ENCODE results near the gene P3H2.

Gene P3H2

GRCh38 chr3:190051641-190052040, 69.1 kb downstream of the P3H2 start:
- no peak for DNase-seq (ENCODE audit: low spot score)

- no peak for DNase-seq (ENCODE audit: low spot score)
These were observed 71.7 kb downstream of the P3H2 start for GRCh38 chr3:190048932-190049441.

DNA sequence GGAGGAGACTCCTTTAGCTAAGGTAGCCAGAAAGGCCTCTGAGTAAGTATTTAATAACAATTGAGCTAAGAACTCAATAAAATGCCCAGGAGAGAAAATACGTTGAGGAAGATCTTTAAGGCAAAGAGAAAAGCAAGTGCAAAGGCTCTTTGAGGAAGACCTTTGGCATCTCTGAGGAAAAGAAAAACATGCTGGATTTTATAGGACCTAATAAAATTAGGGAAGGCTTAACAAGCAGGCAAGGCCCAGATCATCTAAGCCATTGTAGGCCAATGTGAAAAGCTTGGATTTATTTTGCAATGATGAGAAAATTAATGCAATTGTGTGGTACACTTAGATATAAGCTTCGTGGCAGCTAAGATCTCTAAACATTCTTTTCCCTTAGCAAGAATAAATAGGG, 75.7 kb downstream of the P3H2 start:
- no peak for DNase-seq (ENCODE audit: low spot score)

- no peak for DNase-seq (ENCODE audit: low spot score)
These were observed 76.6 kb downstream of the P3H2 start for GRCh38 chr3:190044142-190044541.

DNA sequence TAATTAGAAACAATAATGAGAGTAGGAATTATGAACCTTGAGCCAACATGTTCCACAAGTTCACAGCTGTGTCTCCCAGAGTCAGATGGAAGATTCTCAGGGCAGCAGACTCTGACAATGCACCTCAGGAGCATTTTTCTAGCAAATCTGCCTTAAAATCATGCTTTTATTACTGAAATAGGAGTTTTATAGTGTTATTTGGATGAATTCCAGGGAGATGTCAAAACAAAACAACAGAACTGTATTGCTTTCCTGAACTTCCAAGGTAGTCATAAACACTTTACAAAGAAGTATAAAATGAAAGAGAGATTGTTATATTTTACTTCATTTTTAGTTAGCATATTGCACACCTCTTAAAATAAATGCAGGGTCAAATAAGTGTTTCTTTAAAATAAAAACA, 77.0 kb downstream of the P3H2 start:
- no peak for DNase-seq (ENCODE audit: low spot score)

DNA sequence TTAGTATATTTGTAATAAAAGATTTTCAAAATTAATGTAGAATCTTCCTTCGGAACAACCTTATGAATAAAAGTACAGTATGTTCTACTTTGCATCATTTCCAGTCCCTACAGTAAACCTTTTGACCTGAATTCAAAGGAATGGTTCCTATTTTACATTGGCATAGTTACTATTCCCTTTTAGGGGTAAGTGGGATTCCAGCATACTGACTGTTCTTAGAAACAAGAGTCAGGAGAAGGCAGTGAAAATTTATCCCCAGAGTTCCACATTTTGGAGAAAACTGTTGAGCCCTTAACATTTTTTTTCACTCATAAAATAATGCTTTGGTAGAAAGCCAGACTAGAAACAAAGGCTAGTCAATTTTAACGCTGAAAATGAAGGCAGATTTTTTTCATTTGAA, 78.1 kb downstream of the P3H2 start:
- no peak for DNase-seq (ENCODE audit: low spot score)

- peak; percentile 41 for DNase-seq (ENCODE audit: low spot score)
These were observed 79.2 kb downstream of the P3H2 start for GRCh38 chr3:190041333-190042041.

DNA sequence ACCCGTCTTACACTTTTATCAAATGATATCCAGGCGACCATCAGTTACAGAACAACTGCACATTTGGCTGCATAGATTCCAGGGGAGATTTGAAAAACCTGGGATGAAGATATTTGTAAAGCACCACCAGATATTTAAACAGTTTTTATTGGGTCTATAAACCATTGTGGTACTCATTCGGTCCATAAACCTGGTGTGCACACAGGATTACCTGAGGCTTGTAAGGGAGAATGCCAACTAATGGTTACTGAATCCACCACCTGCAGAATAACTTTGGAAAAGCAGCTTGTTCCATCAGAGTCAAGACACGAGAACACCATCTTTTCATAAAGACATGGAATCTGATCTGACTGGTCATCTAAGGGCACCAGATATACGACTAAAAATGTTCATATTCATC, 80.6 kb downstream of the P3H2 start:
- DNase-seq (ENCODE audit: low spot score): no peak

- peak; percentile 34 for DNase-seq (ENCODE audit: low spot score)
These were observed 82.4 kb downstream of the P3H2 start for GRCh38 chr3:190038050-190038933.

DNA sequence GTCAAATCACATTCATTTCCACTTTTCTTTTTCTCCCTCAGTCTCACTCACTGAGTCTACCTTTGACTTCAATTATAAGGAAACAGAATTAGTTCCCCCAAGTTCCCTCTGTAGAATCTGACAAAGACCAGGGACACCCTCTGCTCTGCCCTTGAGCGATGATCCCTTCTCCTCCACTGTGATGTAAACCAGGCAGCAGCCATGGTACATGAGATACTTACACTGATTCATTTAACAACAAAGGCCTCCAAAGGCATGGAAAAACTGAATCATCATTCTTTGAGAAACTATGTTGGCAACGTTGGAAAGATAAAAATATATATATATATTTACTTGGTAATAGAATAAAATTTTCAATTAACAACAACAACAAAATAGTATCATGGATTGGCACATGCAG, 84.1 kb downstream of the P3H2 start:
- no peak for DNase-seq (ENCODE audit: low spot score)

DNA sequence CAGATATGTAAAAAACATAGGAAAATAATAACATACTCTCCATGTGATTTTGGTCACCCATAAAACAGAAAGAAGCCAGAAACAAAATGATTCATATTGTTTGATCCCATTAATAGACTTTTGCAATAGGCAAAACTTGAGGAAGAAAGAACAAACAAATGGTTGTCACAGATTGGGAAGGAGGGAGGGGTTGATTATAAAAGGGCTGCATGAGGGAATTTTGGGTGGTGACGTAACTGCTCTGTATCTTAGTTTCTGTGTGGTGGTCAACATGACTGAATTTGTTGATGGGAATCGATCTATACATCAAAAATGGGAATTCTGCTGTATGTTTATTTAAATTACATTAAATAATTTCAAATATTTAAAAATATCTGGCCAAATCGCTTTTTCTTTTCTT, 86.3 kb downstream of the P3H2 start:
- no peak for DNase-seq (ENCODE audit: low spot score)

DNA sequence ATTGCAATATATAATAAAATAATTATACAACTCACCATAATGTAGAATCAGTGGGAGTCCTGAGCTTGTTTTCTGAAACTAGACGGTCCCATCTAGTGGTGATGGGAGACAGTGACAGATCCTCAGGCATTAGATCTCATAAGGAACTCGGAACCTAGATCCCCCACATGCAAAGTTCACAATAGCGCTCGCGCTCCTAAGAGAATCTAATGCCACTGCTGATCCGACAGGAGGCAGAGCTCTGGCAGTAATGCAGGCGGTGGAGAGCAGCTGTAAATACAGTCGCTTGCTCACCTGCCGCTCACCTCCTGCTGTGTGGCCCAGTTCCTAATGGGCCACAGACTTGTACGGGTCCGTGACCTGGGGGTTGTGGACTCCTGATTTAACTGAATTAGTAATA, 87.8 kb downstream of the P3H2 start:
- no peak for DNase-seq (ENCODE audit: low spot score)

GRCh38 chr3:190031887-190032752, 88.6 kb downstream of the P3H2 start:
- DNase-seq (ENCODE audit: low spot score): no peak

GRCh38 chr3:190027116-190027515, 93.6 kb downstream of the P3H2 start:
- no peak for DNase-seq (ENCODE audit: low spot score)

DNA sequence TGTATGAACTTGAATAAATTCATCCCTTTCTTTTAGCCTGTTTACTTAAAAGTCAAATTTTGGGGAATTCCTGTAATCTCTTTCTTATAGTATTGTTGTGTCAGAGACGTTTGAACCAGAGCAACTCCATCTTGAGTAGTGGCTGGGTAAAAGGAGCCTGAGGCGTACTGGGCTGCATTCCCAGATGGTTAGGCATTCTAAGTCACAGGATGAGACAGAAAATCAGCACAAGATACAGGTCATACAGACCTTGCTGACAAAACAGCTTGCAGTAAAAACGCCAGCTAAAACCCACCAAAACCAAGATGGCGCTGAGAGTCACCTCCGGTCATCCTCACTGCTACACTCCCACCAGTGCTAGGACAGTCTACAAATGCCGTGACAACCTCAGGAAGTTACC, 94.5 kb downstream of the P3H2 start:
- no peak for DNase-seq (ENCODE audit: low spot score)

DNA sequence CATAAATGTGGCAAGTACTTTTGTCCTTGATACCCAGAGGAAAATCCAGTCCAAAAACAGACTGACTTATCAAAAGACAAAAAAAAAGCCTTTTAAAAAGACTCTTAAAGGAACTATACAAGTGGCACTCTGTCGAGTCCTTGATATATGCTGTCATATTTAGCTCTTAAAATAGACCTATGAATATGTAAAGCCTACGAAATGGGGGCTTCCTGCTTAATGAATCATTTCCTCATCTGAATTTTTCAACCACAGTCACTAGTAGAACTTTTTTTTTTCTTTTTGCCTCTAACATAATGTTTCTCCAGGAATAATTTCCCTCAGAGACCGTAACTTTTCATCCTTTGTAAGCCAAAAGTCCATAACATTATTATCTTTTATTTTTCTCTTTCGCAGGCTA, 95.8 kb downstream of the P3H2 start:
- DNase-seq (ENCODE audit: low spot score): no peak

GRCh38 chr3:190019844-190020243, 100.9 kb downstream of the P3H2 start:
- DNase-seq (ENCODE audit: low spot score): no peak

DNA sequence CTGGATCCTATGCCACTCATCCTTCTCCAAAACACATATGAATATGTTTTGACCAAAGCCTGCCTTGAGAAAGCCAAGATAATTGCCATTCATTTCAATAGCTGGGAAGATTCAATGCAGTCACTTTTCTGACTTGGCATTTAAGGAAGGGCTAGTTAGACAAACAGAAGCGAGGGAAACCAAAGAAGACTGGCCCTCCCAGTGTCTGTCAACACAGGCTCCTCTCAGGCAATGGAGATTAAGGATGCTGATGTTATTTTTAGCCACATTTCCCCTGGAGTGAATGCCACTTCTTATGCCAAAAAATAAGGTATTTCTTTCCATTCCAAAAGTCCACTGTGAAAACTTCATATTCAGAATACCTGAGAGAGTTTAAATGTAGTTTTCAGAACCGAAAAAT, 101.7 kb downstream of the P3H2 start:
- no peak for DNase-seq (ENCODE audit: low spot score)

DNA sequence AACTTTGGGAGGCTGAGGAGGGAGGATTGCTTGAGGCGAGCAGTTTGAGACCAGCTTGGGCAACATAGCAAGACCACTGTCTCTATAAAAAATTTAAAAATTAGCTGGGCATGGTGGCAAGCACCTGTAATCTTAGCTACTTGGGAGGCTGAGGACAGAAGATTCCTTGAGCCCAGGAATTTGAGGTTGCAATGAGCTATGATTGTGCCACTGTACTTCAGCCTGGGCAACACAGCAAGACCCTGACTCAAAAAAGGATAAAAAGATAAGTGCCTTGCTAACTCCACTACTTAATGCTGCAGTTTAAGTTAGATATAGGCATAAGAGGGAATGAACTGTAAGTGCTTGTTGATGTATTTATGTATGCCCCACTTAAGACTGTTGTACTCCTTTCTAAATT, 102.2 kb downstream of the P3H2 start:
- no peak for DNase-seq (ENCODE audit: low spot score)

DNA sequence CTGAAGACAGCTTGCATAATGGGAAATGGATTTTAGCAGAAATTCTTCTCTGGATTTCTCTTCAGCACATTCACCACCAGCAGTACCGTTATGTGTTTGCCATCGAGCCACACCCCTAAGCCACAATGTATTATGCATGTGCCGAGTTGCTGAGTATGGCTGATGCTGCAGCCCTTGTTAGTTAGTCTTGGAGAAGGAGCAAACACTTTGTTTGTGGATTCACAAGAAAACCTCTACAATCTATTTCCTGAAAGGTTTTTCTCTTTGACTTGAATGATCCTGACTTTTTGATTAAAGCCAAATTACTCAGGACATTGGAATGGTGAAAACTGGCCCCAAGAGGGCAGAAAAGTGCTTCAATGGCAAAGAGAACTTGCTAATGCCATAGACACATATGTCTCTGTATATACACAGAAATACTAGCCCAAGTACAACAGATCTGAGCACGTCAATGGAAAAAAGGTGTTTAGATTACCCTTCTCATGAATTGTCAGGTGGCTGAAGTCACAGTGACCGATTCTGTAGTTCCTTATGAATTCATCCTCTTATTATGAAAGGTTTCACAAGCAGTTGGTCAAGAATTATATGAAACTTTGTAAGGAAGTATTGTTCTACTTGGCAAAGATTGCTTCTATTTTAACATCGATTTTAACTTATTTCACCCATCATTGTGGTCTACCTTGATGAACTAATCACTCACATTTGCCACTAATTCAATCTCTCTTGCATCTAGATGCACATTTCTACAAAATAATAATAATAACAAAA, 103.0 kb downstream of the P3H2 start:
- DNase-seq (ENCODE audit: low spot score): peak; percentile 26

DNA sequence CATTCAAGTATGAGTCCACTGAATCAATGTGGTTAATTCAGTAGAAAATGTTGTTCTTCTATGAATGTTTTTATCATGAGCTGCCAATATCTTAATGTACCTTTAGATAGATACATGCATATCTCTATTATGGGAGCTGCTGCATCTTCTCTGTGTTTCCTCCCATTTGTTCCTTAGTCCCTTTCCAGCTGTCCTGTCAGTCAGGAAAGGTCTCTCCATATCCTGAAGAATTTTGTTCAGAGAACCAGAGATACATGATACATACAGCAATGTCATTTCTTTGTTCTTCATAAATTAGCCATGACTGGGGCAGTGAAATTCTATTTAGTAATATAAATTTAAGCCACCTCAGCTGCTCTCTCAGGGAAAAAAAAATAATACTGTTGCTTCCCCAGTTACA, 103.7 kb downstream of the P3H2 start:
- no peak for DNase-seq (ENCODE audit: low spot score)

DNA sequence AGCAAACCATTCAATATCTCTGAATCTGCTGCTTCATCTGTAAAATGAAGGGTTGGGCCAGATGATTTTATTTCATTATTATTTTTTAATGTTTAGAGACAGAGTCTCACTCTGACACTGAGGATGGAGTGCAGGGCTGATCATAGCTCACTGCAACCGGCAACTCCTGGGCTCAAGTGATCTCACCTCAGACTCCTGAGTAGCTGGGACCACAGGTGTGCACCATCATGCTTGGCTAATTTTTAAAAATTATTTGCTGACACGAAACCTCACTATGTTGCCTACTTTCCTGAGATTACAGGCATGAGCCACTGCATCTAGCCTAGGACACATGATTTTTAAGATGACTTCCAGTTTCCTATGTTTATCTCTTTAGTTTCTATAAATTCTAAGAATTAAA, 105.8 kb downstream of the P3H2 start:
- DNase-seq (ENCODE audit: low spot score): no peak

All from iPS-NIHi11 (cell line).